ENCODE results near the gene NES. TPM values are rescaled to one million over a fixed set of nuclear protein-coding genes. Genes with fewer than 3 reads are reported as not detected.

Gene NES
- polyA plus RNA-seq, 3 donors: not detected

DNA sequence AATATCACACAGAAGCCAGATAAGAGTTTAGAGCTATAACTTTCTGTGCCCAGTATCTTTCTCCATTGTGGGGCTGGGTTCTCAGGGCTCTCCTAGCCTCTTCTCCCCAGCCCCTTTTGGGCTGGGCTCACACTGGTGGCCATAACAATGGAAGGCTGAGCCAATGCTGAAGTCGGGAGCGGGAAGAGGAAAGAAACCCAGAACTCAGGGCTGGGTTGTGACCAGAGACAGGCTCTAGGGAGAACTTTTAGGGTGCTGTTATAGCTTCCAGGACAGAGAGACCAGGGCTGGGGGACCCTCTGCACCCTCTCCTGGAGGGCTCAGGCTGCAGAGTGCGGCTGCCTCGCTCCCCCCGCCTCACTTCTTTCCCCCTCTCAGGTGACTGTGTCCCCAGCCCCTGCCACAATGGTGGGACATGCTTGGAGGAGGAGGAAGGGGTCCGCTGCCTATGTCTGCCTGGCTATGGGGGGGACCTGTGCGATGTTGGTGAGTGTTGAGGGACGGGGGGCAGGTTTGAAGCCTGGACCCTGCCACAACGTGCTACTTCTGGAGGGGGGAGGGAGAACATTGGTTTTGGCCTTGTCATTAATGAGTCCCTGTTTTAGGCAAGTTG, 21.2 kb downstream of the NES start:
- H3K27ac ChIP-seq (ENCODE audit: low read depth in 1 of 2, low read length in 2 of 2): no peak overlapping the region
- H3K9me3 ChIP-seq (replicated peaks in 1 of 2; ENCODE audit: control insufficient read depth in 1 of 2, insufficient read depth in 1 of 2, low read length in 2 of 2): peaks cover 0 to 15% of the 10 kb centered on the region in 2 donors
- Mint-ChIP-seq H3K9me3 (peaks cover 0 to 18% (median 7%) of the 10 kb centered on the region in 7 donors), H3K27ac (peak overlapping the region in 1 of 7 donors; percentile 46), H3K4me1 (peaks cover 36% of the 10 kb centered on the region), H3K36me3 (peaks cover 0 to 3% of the 10 kb centered on the region in 2 donors), H3K27me3 (ENCODE audit: low read depth in 3 of 3) (peaks cover 55 to 71% (median 68%) of the 10 kb centered on the region in 3 donors), H3K4me3 (peak overlapping the region in 1 of 2 donors; percentile 88)
- H4K20me1 ChIP-seq (ENCODE audit: insufficient read depth, low read length): no peaks in the 10 kb centered on the region
- no peak for DNase-seq
- no peaks in the 10 kb centered on the region for H3K36me3 ChIP-seq (replicated peaks in 1 of 2; ENCODE audit: control insufficient read depth in 1 of 2, insufficient read depth in 2 of 2, low read length in 2 of 2)
- no peak overlapping the region for H3K4me2 ChIP-seq (replicated peaks; ENCODE audit: extremely low read depth, low read length, poor library complexity, severe bottlenecking)
- no peak overlapping the region for H2AFZ ChIP-seq (ENCODE audit: insufficient read depth, low read depth, low read length, poor library complexity, severe bottlenecking)
- H3K4me1 ChIP-seq (ENCODE audit: control insufficient read depth in 1 of 2, insufficient read depth in 2 of 2, low read length in 2 of 2): peaks cover 35 to 38% of the 10 kb centered on the region in 2 donors
- WGBS (ENCODE audit: insufficient coverage): no CpG with 5 or more reads among the region's 9 CpGs
- intact Hi-C loops (cut with micrococcal nuclease): loop anchor here in 1 of 2 donors (2.0 kb wide), 1 partner anchor 29 kb away; no protein-coding TSS in a partner anchor
- no peak overlapping the region for H3K4me3 ChIP-seq (replicated peaks in 1 of 3; ENCODE audit: low read depth in 2 of 3, low read length in 3 of 3)
- H3K79me2 ChIP-seq (ENCODE audit: insufficient read depth, low read length): no peaks in the 10 kb centered on the region
- H3K27me3 ChIP-seq (ENCODE audit: control insufficient read depth in 2 of 2, insufficient read depth in 2 of 2, low read length in 2 of 2): peaks cover 30 to 56% of the 10 kb centered on the region in 2 donors
- no peak overlapping the region for H3K9ac ChIP-seq (ENCODE audit: insufficient read depth, low read length, poor library complexity, severe bottlenecking)
- TF ChIP-seq, protein P1, sequence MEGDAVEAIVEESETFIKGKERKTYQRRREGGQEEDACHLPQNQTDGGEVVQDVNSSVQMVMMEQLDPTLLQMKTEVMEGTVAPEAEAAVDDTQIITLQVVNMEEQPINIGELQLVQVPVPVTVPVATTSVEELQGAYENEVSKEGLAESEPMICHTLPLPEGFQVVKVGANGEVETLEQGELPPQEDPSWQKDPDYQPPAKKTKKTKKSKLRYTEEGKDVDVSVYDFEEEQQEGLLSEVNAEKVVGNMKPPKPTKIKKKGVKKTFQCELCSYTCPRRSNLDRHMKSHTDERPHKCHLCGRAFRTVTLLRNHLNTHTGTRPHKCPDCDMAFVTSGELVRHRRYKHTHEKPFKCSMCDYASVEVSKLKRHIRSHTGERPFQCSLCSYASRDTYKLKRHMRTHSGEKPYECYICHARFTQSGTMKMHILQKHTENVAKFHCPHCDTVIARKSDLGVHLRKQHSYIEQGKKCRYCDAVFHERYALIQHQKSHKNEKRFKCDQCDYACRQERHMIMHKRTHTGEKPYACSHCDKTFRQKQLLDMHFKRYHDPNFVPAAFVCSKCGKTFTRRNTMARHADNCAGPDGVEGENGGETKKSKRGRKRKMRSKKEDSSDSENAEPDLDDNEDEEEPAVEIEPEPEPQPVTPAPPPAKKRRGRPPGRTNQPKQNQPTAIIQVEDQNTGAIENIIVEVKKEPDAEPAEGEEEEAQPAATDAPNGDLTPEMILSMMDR (IDR thresholded peaks at IDR 0.05): no peak

DNA sequence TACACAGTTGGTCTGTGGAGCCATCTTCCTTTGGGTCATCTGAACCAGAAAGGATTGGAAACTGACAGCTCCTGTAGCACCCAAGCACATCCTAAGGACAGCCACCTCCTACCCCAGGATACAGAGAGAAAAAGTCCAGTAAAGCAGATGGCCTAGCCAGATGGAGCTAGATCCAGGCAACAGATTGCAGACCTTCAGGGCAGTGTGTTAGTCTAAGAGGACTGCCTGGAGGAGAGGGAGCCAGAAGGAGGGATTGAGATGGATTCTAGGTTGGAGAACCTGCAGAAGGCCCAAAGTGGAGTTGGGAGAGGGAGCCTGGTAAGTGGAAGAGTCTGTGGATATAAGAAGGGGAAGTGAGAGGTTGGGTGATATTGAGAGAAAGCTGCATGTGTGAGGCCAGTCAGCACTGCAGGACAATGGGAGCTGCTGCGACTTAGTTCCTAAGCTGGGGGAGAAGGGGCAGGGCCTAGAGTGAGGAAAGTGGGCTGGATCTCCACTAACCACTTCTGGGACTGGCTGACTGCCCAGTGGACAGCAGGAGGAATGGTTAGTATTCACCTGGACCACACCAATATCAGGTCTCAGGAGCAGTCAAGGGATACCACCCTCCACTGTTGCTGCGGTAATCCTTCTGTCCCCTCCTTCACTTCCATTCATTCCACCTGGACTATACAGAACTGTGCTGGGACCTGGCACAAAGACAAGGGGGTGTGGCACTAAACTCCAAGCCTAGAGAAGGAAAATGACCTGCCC, 21.9 kb downstream of the NES start:
- Mint-ChIP-seq H3K4me3 (peak overlapping the region in 1 of 2 donors; percentile 88), H3K27ac (no peak overlapping the region), H3K27me3 (ENCODE audit: low read depth in 3 of 3) (peaks cover 61 to 77% (median 72%) of the 10 kb centered on the region in 3 donors), H3K9me3 (peaks cover 0 to 18% (median 7%) of the 10 kb centered on the region in 7 donors), H3K36me3 (peaks cover 0 to 3% of the 10 kb centered on the region in 2 donors), H3K4me1 (peaks cover 29% of the 10 kb centered on the region)
- TF ChIP-seq, protein P1 (IDR thresholded peaks at IDR 0.05): no peak
- Histone ChIP-seq H3K9ac (ENCODE audit: insufficient read depth, low read length, poor library complexity, severe bottlenecking) (no peak overlapping the region), H3K27ac (ENCODE audit: low read depth in 1 of 2, low read length in 2 of 2) (no peak overlapping the region), H3K79me2 (ENCODE audit: insufficient read depth, low read length) (no peaks in the 10 kb centered on the region), H3K36me3 (replicated peaks in 1 of 2; ENCODE audit: control insufficient read depth in 1 of 2, insufficient read depth in 2 of 2, low read length in 2 of 2) (no peaks in the 10 kb centered on the region), H2AFZ (ENCODE audit: insufficient read depth, low read depth, low read length, poor library complexity, severe bottlenecking) (no peak overlapping the region), H3K27me3 (ENCODE audit: control insufficient read depth in 2 of 2, insufficient read depth in 2 of 2, low read length in 2 of 2) (peaks cover 30 to 57% of the 10 kb centered on the region in 2 donors), H3K4me3 (replicated peaks in 1 of 3; ENCODE audit: low read depth in 2 of 3, low read length in 3 of 3) (no peak overlapping the region), H3K9me3 (replicated peaks in 1 of 2; ENCODE audit: control insufficient read depth in 1 of 2, insufficient read depth in 1 of 2, low read length in 2 of 2) (peaks cover 0 to 15% of the 10 kb centered on the region in 2 donors), H4K20me1 (ENCODE audit: insufficient read depth, low read length) (no peaks in the 10 kb centered on the region), H3K4me2 (replicated peaks; ENCODE audit: extremely low read depth, low read length, poor library complexity, severe bottlenecking) (no peak overlapping the region), H3K4me1 (ENCODE audit: control insufficient read depth in 1 of 2, insufficient read depth in 2 of 2, low read length in 2 of 2) (peaks cover 28 to 31% of the 10 kb centered on the region in 2 donors)
- intact Hi-C loops (cut with micrococcal nuclease): no loop called here
- no peak for DNase-seq
- 67% methylated on average over 2 of the region's 2 CpGs for WGBS (ENCODE audit: insufficient coverage)
